Globus pallidus (tissue), 1 donor: Measurements from ENCODE around the gene CCBE1.

Source experiments
- DNase-seq: peaks from one replicate; pipeline ENCODE4 v3.0.0-alpha.2; 2015; ENCODE audit warnings: low spot score

CCBE1 gene

GRCh38 chr18:59492756-59493421 lies 204.3 kb downstream of the CCBE1 start:
- DNase-seq: no peak

GRCh38 chr18:59488899-59489298 lies 208.3 kb downstream of the CCBE1 start:
- no peak for DNase-seq

GRCh38 chr18:59485382-59485781 lies 211.8 kb downstream of the CCBE1 start:
- DNase-seq: no peak

- DNase-seq: no peak
Measured at GRCh38 chr18:59484561-59485328, 212.5 kb downstream of the CCBE1 start.

- no peak for DNase-seq
Measured at GRCh38 chr18:59484131-59484530, 213.1 kb downstream of the CCBE1 start.

GRCh38 chr18:59481436-59481835 lies 215.8 kb downstream of the CCBE1 start:
- DNase-seq: no peak

GRCh38 chr18:59479776-59480175 lies 217.4 kb downstream of the CCBE1 start:
- DNase-seq: no peak

GRCh38 chr18:59478591-59478990 lies 218.6 kb downstream of the CCBE1 start:
- no peak for DNase-seq

- no peak for DNase-seq
Measured at GRCh38 chr18:59477849-59478248, 219.4 kb downstream of the CCBE1 start.

- no peak for DNase-seq
Measured at GRCh38 chr18:59470561-59471121, 226.6 kb downstream of the CCBE1 start.

GRCh38 chr18:59469463-59470180 lies 227.6 kb downstream of the CCBE1 start:
- no peak for DNase-seq

GRCh38 chr18:59468821-59469220 lies 228.4 kb downstream of the CCBE1 start:
- no peak for DNase-seq

GRCh38 chr18:59467497-59467896 lies 229.7 kb downstream of the CCBE1 start:
- no peak for DNase-seq

GRCh38 chr18:59466980-59467379 lies 230.2 kb downstream of the CCBE1 start:
- DNase-seq: no peak

- no peak for DNase-seq
Measured at GRCh38 chr18:59464486-59464885, 232.7 kb downstream of the CCBE1 start.

- no peak for DNase-seq
Measured at GRCh38 chr18:59461171-59461570, 236.1 kb downstream of the CCBE1 start.

GRCh38 chr18:59460072-59460420 lies 237.2 kb downstream of the CCBE1 start:
- DNase-seq: no peak

- no peak for DNase-seq
Measured at GRCh38 chr18:59459369-59460071, 237.7 kb downstream of the CCBE1 start.

- no peak for DNase-seq
Measured at GRCh38 chr18:59458575-59458974, 238.6 kb downstream of the CCBE1 start.

GRCh38 chr18:59456657-59457056 lies 240.6 kb downstream of the CCBE1 start:
- no peak for DNase-seq

- DNase-seq: no peak
Measured at GRCh38 chr18:59455728-59456276, 241.4 kb downstream of the CCBE1 start.
